ENCODE data around the gene CYP2U1. TPM values are rescaled to one million over a fixed set of nuclear protein-coding genes. Genes with fewer than 3 reads are reported as not detected.

CYP2U1 gene
- total and polyA plus RNA-seq, 2 of the 4 experiments (the other 2 are of a cell fraction), result 6.1 to 11.1 TPM

- ChIA-PET POLR2A (ENCODE audit: unreplicated experiment) (no interaction called here), CTCF (no interaction called here)
- Histone ChIP-seq H3K18ac (ENCODE audit: low read depth, low read length) (no peak overlapping the region), H2BK120ac (ENCODE audit: low read depth, low read length) (no peak overlapping the region; the same call in 1 of the 2 replicates), H2AFZ (replicated peaks; ENCODE audit: low read length, poor library complexity) (no peak overlapping the region), H2AK9ac (replicated peaks; ENCODE audit: low read depth, low read length, poor library complexity) (no peak overlapping the region), H4K5ac (ENCODE audit: low read depth, low read length) (no peak overlapping the region), H3K4me1 (ENCODE audit: control insufficient read depth, insufficient read depth, low read length) (no peaks in the 10 kb centered on the region), H3K9me1 (ENCODE audit: insufficient read depth, low read length) (peaks cover 2% of the 10 kb centered on the region; the same call in 1 of the 2 replicates), H2AK5ac (ENCODE audit: low read depth, low read length) (no peak overlapping the region), H3K23ac (ENCODE audit: low read depth, low read length) (no peak overlapping the region), H3K14ac (replicated peaks; ENCODE audit: low read depth, low read length) (no peak overlapping the region), H3K4me3 (ENCODE audit: insufficient read depth, low read depth, low read length) (no peak overlapping the region), H4K91ac (ENCODE audit: insufficient read depth, low read depth, low read length) (no peak overlapping the region), H3K79me1 (ENCODE audit: low read depth in 1 of 2, low read length in 2 of 2) (no peaks in the 10 kb centered on the region), H4K20me1 (ENCODE audit: insufficient read depth, low read length) (no peaks in the 10 kb centered on the region), H3K27ac (ENCODE audit: insufficient read depth, low read length) (no peak overlapping the region), H3K9me3 (ENCODE audit: control insufficient read depth, insufficient read depth, low read length) (peaks cover 3% of the 10 kb centered on the region), H3K27me3 (ENCODE audit: control insufficient read depth, insufficient read depth, low read length) (no peaks in the 10 kb centered on the region; the same call in 1 of the 2 replicates), H4K8ac (ENCODE audit: low read depth in 2 of 2, low read length in 2 of 2) (no peak overlapping the region), H3K4me2 (ENCODE audit: low read depth, low read length) (no peak overlapping the region), H2BK5ac (ENCODE audit: low read depth, low read length, poor library complexity, severe bottlenecking) (no peak overlapping the region), H3K36me3 (ENCODE audit: control insufficient read depth, insufficient read depth, low read length) (no peaks in the 10 kb centered on the region), H3K56ac (ENCODE audit: extremely low read depth, insufficient read depth, low read length) (no peak overlapping the region), H3K4ac (ENCODE audit: low read depth, low read length) (no peak overlapping the region), H2BK15ac (ENCODE audit: low read depth, low read length) (no peak overlapping the region), H2BK20ac (ENCODE audit: low read depth, low read length) (no peak overlapping the region), H3K9ac (ENCODE audit: low read depth, low read length) (no peak overlapping the region)
- BruUV-seq (replicated peaks), result no TSS peak
- in situ Hi-C loops (cut with MboI; ENCODE audit: low sequenced_read_pairs), result no loop called here
- TF ChIP-seq SMC3 (IDR thresholded peaks at IDR 0.05; ENCODE audit: low read depth, low read length) (no peak), MXI1 (IDR thresholded peaks at IDR 0.05; ENCODE audit: borderline replicate concordance, low read depth, low read length) (no peak), CEBPB (IDR thresholded peaks at IDR 0.05; ENCODE audit: low read depth, low read length) (no peak), FOS (IDR thresholded peaks at IDR 0.05; ENCODE audit: low read depth, low read length) (no peak), RCOR1 (IDR thresholded peaks at IDR 0.05; ENCODE audit: insufficient replicate concordance, low read length) (no peak), MAFK (IDR thresholded peaks at IDR 0.05; ENCODE audit: low read depth, low read length) (no peak), MAZ (IDR thresholded peaks at IDR 0.05; ENCODE audit: borderline replicate concordance, low read depth, low read length) (no peak), CHD1 (IDR thresholded peaks at IDR 0.05; ENCODE audit: low read depth, low read length) (no peak)
- TF ChIP-seq, protein P1, sequence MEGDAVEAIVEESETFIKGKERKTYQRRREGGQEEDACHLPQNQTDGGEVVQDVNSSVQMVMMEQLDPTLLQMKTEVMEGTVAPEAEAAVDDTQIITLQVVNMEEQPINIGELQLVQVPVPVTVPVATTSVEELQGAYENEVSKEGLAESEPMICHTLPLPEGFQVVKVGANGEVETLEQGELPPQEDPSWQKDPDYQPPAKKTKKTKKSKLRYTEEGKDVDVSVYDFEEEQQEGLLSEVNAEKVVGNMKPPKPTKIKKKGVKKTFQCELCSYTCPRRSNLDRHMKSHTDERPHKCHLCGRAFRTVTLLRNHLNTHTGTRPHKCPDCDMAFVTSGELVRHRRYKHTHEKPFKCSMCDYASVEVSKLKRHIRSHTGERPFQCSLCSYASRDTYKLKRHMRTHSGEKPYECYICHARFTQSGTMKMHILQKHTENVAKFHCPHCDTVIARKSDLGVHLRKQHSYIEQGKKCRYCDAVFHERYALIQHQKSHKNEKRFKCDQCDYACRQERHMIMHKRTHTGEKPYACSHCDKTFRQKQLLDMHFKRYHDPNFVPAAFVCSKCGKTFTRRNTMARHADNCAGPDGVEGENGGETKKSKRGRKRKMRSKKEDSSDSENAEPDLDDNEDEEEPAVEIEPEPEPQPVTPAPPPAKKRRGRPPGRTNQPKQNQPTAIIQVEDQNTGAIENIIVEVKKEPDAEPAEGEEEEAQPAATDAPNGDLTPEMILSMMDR (conservative IDR thresholded peaks at IDR 0.05; ENCODE audit: low read depth, low read length), result no peak
- no CpG with 5 or more reads among the region's 4 CpGs for WGBS, 2 experiments (ENCODE audit: extremely low coverage in 2 of 2, insufficient read length in 1 of 2)
- DNase-seq (no peak), ATAC-seq (ENCODE audit: low read depth) (no peak)
- dilution Hi-C loops (cut with HindIII; ENCODE audit: low sequenced_read_pairs, unreplicated experiment), result no loop called here
- intact Hi-C loops (cut with micrococcal nuclease), result no loop called here
Observed at GRCh38 chr4:107922486-107923473, 8.6 kb upstream of the CYP2U1 start.
